AG09309 (cell line): Measurements from ENCODE around the gene STUB1.

ENCODE experiments used
- DNase-seq: peaks from one replicate; pipeline ENCODE4 v3.0.0-alpha.2; 2010; ENCODE audit warnings: low read depth
- H3K4me3 ChIP-seq: 2 replicates; pipeline ENCODE4 v1.5.1; 2011; ENCODE audit warnings: mild to moderate bottlenecking, low read depth, low read length, moderate library complexity; ENCODE audit not compliant: control insufficient read depth
- TF ChIP-seq, protein P1 (sequence below): IDR thresholded peaks from 2 replicates; pipeline ENCODE4 v1.5.1; 2011; ENCODE audit warnings: mild to moderate bottlenecking, low read depth, low read length, inconsistent platforms; ENCODE audit not compliant: insufficient read depth, control insufficient read depth; ENCODE audit errors: missing control alignments

Gene STUB1

DNA sequence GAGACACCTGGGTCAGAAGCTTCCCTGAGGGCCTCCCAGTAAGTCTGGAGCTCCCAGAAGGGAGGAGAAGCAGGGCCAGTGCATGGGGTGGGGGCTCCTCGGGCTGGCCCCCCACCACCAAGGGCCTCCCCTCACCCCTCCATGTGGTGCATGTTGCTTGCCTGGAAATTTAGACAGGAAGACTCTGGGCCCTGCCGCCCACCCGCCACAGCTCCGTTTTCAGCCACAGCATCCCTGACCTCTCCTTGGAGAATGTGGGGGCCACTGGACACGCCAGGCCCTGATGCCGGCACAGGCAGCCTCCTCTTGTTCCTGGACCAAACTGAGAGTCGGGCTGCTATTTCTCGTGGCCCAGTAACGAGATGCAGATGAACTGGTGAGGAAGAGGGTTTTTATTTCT is 41.4 kb upstream of the STUB1 start:
- no peak overlapping the region for H3K4me3 ChIP-seq
- TF ChIP-seq, protein P1, sequence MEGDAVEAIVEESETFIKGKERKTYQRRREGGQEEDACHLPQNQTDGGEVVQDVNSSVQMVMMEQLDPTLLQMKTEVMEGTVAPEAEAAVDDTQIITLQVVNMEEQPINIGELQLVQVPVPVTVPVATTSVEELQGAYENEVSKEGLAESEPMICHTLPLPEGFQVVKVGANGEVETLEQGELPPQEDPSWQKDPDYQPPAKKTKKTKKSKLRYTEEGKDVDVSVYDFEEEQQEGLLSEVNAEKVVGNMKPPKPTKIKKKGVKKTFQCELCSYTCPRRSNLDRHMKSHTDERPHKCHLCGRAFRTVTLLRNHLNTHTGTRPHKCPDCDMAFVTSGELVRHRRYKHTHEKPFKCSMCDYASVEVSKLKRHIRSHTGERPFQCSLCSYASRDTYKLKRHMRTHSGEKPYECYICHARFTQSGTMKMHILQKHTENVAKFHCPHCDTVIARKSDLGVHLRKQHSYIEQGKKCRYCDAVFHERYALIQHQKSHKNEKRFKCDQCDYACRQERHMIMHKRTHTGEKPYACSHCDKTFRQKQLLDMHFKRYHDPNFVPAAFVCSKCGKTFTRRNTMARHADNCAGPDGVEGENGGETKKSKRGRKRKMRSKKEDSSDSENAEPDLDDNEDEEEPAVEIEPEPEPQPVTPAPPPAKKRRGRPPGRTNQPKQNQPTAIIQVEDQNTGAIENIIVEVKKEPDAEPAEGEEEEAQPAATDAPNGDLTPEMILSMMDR, result no peak
- no peak for DNase-seq

DNA sequence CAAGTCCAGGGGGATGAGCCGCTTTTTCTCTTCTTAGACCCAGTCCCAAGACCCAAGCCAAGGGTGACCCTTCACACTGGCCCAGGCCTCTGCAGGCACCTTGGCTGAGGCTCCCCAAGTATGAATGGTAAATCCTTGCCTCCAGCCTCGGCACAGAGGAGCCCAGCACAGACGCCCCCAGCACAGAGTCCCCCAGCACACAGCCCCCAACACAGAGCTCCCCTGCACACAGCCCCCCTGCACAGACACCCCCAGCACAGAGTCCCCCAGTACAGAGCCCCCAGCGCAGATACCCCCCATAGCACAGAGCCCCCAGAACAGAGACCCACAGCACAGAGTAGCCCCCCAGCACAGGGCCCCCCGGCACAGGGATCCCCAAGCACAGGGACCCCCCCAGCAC is 39.6 kb upstream of the STUB1 start:
- DNase-seq, result no peak
- TF ChIP-seq, protein P1, result no peak
- peak overlapping the region; percentile 84 for H3K4me3 ChIP-seq

DNA sequence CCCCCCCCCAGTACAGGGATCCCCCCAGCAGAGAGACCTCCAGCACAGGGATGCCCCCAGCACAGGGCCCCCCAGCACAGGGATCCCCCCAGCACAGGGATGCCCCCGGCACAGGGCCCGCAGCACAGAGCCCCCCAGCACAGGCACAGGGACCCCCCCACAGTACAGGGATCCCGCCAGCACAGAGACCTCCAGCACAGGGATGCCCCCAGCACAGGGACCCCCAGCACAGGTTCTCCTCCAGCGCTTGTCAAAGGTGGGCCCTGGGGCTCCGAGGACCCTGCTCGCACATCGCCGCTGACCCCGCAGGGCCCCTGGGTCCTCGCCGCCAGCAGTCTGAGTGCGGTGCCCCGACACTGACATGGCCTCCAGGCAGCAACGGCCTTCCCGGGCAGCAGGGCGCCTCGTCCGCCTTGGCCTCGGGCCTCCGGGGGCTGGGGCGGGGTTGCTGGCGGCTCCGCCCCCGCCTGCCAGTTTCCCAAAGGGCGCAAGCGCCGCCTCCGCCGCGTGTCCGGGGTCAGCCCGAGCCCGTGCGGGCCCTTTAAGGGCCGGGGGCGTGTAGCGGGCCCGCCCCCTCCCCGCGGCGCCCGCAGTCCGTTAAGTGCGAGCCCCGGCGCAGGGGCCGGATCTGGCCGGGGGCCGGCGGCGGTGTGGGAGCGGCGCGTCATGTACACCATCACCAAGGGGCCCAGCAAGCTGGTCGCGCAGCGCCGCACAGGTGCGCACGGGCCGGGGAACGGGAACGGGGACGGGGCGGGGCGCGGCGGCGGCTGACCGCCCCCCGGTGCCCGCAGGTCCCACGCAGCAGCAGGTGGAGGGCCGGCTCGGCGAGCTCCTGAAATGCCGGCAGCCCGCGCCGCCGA is 38.7 kb upstream of the STUB1 start, which contains the start of gene MCRIP2:
TSS of gene MCRIP2 (plus strand) at position 503 of the 863 bp plus-strand sequence. CDS start at position 667, 164 bp downstream.
- peak within 1 kb of the TSS; percentile 84 for H3K4me3 ChIP-seq
- no peak for DNase-seq
- TF ChIP-seq, protein P1, result no peak

DNA sequence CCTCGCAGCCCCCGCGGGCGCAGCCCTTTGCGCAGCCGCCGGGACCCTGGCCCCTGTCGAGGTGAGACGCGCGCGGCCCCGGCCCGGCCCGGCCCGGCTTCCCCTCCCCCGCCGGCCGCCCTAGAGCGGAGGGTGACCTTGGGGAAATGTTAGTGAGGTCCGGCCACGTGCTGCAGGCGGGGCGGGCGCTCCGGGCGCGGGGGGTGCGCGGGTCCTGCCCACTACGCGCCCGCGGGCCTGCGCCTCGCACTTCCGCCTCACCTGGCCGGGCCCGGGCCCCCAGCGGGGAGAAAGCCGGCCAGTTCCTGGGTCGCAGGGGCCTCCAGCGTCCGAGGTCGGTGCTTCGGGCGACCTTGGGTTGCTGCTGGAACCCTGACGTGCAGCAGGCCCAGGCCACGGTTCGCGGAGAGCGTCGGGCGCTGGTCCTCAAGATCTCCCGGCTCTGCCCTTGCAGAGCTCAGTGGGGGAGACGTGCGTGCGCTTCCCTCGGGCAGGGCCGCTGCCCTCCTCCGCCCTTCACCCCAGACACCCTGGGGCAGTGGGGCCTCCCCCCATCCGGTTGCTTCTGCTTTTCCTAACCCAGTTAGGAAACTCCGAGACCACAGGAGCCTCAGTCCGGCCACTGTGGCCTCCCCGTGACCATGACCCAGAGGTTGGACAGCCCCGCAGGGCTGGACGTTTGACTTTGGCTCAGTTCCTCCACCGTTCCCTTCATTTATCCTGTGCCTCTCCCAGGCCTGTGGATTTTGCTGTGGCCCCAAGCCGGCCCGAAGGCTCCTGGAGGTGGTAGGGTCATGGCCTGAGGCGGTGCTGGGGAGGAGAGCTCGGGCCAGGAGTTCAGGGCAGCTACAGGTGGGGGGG is 37.8 kb upstream of the STUB1 start:
- TF ChIP-seq, protein P1, result no peak
- H3K4me3 ChIP-seq, result peak overlapping the region; percentile 84
- DNase-seq, result no peak

DNA sequence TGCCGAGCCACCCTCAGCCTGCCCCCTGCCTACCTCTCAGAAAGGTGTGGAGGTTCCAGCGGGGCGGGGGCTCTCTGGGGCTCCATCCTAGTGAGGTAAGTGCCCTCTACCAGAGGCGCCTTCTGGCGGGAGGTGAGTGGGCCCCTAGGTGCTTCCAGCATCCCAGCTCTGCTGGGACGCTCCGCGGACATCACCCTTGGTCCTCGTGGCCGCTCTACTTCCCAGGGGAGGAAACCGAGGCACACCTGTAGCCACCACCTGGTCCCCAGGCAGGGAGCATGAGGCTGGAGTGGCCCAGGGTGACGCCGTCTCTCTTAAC is 37.2 kb upstream of the STUB1 start:
- H3K4me3 ChIP-seq, result peak overlapping the region; percentile 84
- no peak for DNase-seq
- TF ChIP-seq, protein P1, result no peak

DNA sequence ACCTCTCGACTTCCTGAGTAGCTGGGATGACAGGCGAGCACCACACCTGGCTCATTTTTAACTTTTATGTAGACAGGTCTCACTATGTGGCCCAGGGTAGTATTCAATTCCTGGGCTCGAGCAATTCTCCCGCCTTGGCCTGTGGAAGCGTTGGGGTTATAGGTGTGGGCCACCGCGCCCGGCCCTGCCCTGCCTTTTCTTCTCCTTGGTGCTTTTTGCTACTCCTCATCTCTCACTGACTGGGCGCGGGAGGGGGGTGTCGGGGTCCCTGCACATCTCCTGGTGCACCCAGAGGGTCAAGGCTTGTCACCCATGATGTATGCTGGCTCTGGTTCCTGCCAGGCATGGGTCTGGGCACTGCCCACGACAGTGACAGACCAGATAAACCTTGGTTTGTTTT is 35.7 kb upstream of the STUB1 start:
- DNase-seq, result no peak
- TF ChIP-seq, protein P1, result no peak
- no peak overlapping the region for H3K4me3 ChIP-seq
